Prostate gland (tissue), 2 donors: ENCODE measurements around the gene VPS8.

Experiments used
- CTCF ChIP-seq, 4 experiments: fragments of 200-600 bp in 2 of 4; fragments of 450-650 bp in 2 of 4; sonication (generic) in 2 of 4; IDR thresholded peaks; 1 replicate in 3 of 4; 2 replicates in 1 of 4; pipeline ENCODE4 v1.5.1; 2016 to 2019; ENCODE audit warnings: antibody characterized with exemption in 4 of 4, mild to moderate bottlenecking in 2 of 4, moderate library complexity in 2 of 4
- POLR2A ChIP-seq: fragments of 450-650 bp; IDR thresholded peaks from one replicate; pipeline ENCODE4 v1.6.1; 2016; ENCODE audit warnings: antibody characterized with exemption, mild to moderate bottlenecking
- POLR2AphosphoS5 ChIP-seq: sonication (generic); formaldehyde crosslinking; IDR thresholded peaks from one replicate; pipeline ENCODE4 v1.6.1; 2017; ENCODE audit warnings: antibody characterized with exemption

- TF ChIP-seq POLR2A (no peak), CTCF (IDR thresholded peaks at IDR 0.05) (no peak), POLR2AphosphoS5 (no peak)
Observed at GRCh38 chr3:185065059-185065458, 253.1 kb downstream of the VPS8 start.
